ENCODE measurements around the gene ZCCHC4.

DNA sequence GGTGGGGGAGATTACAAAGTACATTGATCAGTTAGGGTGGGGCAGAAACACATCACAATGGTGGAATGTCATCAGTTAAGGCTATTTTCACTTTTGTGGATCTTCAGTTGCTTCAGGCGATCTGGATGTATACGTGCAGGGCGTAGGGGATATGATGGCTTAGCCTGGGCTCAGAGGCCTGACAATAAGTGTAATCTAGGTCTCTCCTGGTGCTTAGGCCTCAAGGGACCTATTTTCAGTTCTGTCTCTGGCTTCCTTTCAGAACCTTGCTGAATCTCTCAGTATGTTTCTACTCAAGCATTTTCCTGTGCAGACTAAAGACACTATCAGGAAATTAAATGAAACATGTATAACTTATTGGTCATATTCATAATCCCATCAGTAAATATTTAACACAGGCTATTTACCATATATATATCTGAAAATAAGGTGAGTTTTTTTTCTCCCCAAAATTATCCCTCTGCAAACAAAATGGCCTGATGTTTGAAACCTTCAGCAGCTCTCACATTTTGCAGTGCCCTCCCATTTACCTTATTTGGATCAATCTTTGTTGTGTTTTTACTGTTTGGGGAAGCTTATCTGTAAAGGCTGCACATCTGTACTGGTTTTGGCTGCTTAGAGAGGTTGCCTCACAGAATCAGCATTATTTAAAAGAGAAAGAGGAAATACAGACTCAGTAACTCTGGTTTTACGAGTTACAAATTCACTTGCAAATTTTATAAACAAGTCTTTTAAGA lies 2.3 kb upstream of the ZCCHC4 start:
- TF ChIP-seq, protein P1, sequence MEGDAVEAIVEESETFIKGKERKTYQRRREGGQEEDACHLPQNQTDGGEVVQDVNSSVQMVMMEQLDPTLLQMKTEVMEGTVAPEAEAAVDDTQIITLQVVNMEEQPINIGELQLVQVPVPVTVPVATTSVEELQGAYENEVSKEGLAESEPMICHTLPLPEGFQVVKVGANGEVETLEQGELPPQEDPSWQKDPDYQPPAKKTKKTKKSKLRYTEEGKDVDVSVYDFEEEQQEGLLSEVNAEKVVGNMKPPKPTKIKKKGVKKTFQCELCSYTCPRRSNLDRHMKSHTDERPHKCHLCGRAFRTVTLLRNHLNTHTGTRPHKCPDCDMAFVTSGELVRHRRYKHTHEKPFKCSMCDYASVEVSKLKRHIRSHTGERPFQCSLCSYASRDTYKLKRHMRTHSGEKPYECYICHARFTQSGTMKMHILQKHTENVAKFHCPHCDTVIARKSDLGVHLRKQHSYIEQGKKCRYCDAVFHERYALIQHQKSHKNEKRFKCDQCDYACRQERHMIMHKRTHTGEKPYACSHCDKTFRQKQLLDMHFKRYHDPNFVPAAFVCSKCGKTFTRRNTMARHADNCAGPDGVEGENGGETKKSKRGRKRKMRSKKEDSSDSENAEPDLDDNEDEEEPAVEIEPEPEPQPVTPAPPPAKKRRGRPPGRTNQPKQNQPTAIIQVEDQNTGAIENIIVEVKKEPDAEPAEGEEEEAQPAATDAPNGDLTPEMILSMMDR (IDR thresholded peaks at IDR 0.05), result no peak
- no peak for TF ChIP-seq POLR2AphosphoS5 (IDR thresholded peaks at IDR 0.05)

Measured in stomach (tissue), 4 donors.